NCI-H82 (cell line): ENCODE results near the gene HNRNPA3.
A peak's percentile ranks its signal among the peaks of the same experiment; 100 is the strongest.
"Not testable (repeated sequence)": the region's sequence is repeated elsewhere in the genome, so short reads cannot be mapped to it uniquely, and the experiment has no call there.

Experiments
- DNase-seq: peaks from one replicate; lab custom pipeline; 2025; lab: John Stamatoyannopoulos, UW

HNRNPA3 gene

DNA sequence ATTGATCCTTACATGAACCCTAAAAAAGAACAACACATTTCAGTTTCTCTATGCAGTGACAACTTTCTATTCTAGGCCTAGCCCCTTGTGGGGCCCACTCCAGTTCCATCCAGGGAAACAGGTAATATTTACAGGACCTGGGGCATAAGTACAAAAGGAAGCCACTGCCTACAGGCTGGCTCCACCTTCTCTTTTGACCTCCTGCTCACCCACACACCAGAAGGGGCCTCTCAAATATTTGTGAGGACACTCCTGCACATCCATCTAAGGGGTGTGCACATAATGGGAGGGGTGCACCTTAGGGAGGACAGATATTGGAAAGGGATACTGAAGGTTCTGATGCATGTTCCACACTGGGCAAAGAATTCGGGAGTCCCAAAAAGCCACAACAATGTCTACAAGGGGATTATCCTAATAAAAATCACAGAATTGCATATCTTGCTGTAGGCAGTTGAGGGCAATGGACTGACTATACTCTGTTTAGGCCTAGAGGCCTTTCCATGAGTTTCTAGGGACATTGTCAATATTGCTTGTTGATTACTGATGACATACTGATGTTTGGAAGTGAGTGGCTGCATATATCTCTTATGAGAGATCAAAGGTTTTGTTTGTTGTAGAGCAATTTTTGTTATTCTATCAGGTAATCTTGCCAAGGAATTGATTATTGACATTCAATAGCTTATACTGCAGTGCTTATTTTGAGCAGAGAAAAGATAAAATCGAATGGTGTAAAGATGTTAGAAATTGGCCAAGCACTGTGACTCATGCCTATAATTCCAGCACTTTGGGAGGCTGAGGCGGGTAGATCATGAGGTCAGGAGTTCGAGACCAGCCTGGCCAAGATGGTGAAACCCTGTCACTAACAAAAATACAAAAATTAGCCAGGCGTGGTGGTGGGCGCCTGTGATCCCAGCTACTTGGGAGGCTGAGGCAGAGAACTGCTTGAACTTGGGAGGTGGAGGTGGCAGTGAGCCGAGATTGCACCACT, 23.8 kb upstream of the HNRNPA3 start:
- no peak for DNase-seq

DNA sequence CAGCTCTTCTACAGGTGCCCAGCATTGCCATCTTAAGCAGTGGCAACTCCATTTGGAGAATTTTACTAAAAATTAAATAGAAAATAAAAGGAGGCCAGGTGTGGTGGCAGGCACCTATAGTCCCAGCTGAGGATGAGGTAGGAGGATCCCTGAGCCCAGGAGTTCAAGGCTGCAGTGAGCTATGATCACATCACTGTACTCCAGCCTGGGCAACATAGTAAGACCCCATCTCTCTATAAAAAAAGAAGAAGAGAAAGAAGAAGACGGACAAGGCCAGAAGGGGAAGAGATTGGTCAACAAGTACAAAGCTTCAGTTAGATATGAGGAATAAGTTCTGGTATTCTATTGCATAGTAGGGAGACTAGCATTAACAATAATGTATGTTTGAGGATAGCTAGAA, 21.7 kb upstream of the HNRNPA3 start:
- no peak for DNase-seq

DNA sequence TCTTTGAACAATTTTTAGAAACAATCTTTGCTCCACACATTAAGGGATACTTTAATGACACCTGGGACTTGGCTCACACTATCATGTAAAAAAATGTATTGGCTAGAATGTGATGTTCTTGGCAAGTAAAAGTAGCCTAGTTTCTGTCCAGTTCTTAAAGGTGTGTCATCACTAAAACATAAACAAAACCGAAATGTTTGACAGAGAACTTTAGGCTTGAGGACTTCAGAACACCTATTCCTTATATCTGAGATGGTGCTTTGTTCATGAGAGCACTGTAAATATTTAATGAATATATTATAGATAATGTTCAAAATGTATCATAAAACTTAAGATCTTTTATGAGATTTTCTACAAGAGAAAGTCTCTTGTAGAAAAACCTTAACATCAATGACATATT, 19.8 kb upstream of the HNRNPA3 start:
- no peak for DNase-seq

DNA sequence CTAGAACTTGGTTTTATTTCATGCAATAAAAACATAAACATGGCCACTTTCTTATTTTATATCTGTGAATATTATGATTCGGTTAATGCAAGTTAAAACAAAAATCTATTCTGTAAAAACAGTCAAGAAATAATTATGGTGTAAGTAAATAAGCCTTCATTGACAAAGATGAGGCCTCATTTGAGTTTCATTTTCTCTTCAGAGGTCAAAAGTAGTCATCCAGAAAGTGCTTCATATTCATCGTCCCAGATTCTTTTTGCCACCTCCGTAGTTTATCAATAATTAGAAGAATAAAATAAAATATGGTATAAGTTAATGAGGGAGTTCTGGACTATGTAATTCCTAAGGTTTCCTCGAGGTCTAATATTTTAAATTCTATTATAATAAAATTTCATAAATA, 19.4 kb upstream of the HNRNPA3 start:
- DNase-seq, result no peak

DNA sequence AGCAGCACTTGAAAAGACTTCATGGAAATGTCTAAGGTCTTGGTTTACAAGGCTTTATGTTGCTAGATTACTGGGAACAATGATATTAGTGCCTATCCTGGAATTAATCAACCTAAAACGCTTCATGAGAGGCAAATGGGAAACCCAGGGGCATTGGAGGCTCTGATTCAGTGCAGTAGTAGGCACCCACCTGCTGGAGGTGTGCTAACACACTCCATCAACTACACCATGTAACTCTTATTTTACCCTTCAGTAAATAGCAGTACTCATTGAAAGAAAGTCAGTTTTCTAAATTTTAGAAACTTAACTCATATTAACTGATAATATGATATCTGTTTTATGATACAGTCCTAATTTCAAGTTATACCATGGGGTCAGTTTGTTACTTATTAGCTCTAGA, 17.4 kb upstream of the HNRNPA3 start:
- DNase-seq, result peak; percentile 25

DNA sequence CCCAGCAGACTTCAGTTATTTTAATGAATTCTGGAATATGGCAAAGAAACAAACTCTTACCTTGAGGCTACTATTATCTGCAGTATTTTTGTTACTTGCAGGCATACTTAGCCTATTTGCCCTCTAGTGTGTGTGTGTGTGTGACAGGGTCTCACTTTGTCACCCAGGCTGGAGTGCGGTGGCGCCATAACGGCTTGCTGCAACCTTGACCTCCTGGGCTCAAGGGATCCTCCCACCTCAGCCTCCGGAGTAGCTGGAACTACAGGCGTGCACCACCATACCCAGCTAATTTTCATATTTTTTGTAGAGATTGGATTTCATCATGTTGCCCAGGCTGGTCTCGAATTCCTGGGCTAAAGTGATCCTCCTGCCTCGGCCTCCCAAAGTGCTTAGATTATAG, 12.2 kb upstream of the HNRNPA3 start:
- DNase-seq, result not testable (repeated sequence)

DNA sequence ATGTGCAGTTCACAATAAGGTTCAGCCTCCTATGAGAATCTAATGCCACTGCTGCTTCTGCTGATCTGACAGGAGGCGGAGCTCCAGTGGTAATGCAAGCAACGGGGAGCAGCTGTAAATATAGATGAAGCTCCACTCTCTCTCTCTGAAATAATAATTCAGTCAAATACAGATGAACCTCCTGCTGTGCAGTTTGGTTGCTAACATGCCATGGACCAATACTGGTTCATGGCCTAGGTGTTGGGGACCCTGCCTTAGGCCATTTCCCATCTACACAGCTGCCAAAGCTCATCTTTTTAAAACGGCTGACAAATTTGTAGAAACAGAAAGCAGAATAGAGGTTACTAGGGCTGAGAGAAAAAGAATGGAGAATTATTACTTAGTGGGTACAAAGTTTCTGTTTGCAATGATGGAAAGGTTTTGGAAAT, 10.7 kb upstream of the HNRNPA3 start:
- peak; percentile 34 for DNase-seq

DNA sequence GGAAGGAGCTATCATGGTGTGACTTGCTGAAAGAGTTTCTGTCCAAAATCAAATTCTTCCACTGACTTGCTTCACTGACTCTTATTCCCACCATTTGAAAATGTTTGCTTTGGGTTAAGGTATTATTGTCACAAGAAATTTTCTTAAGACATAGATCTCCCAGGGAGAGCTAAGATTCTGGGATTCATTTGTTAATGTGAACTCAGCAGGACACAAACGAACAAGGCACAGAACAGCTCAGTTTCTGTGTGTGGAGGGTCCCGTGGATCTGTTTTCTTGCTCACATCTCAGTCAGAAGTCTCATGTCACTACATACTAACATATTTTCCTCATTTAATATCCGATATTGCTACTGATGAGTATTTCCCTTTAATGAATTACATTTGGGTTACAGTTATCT, 8.2 kb upstream of the HNRNPA3 start:
- DNase-seq, result no peak

DNA sequence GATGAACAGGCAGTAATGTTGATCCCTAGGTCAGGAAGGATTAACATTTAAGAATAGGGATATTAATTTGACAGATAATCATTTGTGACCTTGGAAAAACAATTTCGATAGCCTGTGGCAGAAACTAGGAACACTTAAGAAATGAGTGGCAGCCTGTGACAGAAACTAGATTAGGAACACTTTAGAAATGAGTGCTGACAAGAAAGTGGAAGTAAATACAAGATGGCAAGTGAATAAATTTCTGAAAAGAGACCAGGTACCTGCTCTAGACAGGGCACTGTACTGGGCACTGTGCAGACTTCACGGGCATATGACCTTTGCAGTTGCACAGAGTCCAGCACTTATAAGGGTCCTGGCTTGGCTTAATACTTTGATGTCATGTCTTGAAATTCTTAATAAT, 5.5 kb upstream of the HNRNPA3 start:
- DNase-seq, result peak; percentile 38

DNA sequence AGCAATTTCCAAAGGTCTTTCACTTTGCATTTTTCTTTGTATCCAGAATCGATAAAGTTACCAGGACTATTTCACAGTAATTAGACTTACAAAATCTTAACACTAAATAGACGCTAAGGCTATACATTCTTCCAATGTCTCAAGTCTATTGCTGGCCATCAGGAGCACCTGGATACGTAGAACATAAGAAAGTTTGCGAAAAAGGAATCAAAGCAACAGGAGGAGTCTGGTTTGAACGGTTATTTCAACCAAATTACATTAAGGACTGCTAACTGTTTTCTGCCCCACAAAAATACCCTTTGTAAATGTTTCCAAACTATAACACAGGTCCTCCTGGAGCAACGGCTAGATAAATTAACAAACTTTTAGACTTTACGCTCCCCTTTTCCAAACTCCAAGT, 1.4 kb upstream of the HNRNPA3 start:
- no peak for DNase-seq

DNA sequence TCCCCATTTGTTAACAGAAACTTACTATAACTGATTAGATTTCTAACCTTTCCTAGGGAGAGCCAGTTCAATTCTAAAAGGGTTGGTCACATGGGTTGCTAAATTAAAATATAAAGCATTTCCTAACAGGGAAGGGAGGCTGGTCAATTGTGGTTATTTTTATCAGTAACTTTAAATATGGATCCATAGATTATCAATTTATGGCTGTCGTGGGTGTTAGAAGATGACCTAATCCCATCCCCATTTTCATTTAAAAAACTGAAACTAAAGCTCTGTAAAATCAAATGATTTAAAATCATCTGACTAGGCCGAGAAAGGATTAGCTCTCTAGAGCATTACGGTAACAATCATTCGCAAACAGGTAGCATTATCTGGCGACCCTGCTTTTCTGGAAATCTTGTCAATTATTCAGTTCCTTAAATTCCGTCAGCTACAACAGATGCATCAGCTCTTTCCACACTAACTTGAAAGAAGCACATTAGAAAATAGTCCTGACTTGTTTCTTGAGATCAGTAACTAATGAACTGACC, 953 bp upstream of the HNRNPA3 start:
- DNase-seq, result peak; percentile 44

DNA sequence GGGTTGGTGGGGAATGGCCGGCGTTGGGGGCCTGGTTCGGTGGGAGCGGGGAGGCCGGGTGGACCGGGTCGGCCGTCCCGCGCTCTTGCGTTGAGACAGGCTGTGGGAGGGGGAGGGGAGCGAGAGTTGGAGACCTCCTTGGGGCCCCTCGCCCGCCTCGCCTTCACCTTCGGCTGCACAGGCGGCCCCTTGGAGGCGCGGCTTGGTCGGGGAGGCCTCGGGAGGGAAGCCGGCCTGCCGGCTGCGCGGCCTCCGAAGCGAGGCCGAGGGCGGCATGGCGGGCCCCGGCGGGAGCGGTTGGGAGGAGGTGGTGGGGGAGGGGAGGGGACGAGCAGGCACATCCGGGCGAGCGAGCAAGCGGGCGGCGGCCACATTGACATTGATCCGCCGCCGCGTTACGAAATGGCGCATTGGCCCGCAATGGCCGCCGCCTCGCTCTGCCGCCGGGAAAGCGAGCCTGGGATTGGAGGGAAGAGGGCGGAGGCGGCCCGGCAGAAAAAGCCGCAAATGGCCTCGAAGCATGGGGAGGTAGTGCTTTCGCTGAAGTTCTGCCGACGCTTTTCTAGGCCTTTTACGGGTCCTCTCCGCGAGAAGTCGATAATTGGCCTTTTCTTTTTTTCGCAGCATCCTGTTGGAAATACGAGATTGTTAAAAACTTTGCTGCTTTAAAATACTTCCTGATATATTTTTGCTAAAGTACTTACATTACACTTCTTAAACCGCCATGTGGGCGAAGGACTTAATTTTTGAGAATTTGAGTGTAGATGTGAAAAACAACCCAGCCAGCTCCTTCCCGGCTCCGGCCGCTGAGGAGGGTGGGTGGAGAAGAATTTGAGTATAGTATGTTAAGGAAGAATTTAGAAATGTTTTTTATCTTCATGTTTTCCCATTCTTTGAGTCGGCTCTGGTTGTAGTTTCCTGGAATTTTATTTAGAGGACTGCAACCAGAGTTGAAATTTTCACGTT, 580 bp downstream of the HNRNPA3 start:
- DNase-seq, result peak; percentile 94

DNA sequence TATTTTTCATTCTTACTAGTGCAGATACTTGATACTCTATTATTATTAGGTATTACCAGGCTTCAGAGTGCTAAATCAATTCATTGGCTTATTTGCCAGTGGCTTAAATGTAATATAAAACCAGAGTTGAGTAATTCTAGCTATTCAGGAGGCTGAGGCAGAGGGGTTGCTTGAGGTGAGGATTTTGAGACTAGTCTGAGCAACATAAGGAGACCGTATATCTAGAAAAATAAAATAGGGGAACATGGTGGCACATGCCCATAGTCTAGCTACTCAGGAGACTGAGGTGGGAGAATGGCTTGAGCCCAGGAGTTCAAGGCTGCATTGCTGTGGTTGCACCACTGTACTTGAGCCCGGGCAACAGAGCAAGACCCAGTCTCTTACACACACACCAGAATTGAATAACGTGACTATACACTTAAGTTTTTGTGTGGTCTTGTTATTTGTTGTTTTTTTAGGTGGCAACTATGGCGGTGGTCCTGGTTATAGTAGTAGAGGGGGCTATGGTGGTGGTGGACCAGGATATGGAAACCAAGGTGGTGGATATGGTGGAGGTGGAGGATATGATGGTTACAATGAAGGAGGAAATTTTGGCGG, 4.8 kb downstream of the HNRNPA3 start:
- DNase-seq, result peak; percentile 33

DNA sequence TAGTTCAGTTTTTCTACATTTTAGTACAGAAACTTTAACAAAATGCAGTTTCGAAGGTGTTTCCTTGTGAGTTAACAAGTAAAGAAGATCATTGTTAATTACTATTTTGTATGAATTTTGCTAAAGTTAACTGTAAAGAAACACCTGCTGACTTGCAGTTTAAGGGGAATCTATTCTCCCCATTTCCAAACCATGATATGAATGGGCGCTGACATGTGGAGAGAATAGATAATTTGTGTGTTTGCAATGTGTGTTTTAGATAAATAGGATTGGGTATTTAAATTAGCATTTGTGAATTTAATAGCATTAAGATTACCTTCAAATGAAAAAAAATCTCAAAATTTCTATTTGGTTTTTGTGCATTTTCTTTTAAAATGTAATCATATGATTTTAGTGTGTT, 7.2 kb downstream of the HNRNPA3 start:
- DNase-seq, result not testable (repeated sequence)

DNA sequence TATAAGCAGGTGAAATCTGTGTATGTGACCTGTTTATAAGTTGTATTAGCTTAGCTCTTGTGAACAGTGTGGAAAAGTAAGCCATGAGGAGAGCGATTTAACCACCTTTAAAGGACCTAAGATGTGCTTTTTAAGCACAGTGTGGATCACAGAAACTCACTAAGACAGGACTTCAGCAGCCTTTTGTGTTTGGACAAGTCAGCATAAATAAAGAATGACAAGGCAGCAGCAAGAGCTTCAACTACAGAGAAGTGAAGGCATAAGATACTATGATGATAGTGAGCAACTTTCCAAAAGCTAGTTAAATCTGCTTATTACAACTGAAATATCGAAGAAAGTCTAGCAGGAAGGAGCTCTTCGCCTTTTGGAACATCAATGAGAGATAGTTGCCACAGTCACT, 8.9 kb downstream of the HNRNPA3 start:
- DNase-seq, result no peak

DNA sequence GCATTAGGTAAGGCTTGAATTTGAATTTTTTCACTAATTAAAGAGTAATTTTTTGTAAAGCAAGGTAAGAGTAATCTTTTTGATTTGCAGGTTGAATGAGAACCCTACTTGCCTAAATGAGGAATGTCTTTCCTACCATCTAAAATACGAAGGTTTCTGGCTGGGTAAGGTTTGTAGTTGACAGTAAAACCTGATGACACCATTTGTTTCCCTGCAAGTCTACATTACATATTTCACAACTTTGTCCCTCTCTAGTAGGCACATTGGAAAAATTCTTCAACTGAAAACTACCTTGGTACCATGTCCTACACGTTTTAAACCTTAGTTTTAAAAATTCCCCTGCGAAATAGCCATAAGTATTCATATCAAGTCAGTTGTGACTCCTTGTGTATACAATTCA, 9.4 kb downstream of the HNRNPA3 start:
- DNase-seq, result no peak

DNA sequence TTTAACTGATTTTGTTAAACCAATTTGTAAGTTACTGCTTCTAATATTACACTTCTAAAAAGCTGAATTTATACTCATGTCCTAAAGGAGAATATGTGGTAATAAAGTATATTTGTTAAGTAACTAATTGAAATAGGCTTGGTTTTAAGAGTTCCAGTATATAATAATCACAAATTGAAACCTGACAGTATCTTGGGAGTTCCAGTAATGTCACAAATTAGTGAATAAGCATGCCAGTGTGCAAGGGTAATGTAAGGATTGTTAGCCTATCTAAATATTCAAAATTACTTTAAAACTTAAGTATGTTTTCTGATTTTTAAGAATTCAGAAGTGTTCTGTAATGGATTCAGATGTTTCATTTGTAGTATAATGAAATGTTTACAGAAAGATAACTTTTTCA, 10.8 kb downstream of the HNRNPA3 start:
- DNase-seq, result not testable (repeated sequence)

DNA sequence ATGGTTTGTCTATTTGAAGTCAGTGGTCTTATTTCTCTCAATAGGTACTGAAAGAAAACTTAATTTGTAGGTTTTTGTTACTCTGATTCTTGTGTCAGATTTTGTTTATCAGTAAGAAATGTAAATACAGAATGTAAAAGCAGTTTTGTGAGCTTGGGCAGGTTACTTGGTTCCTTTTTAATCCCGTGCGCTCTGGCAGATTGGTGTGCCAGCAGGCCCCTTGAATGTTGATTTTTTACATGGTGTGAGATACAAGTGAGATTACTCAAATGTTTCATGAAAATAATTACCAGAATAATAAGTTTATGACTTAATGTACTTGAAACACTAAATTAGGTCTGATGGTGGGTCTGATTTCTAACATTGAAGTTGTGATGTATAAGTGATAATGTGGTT, 13.4 kb downstream of the HNRNPA3 start:
- no peak for DNase-seq

DNA sequence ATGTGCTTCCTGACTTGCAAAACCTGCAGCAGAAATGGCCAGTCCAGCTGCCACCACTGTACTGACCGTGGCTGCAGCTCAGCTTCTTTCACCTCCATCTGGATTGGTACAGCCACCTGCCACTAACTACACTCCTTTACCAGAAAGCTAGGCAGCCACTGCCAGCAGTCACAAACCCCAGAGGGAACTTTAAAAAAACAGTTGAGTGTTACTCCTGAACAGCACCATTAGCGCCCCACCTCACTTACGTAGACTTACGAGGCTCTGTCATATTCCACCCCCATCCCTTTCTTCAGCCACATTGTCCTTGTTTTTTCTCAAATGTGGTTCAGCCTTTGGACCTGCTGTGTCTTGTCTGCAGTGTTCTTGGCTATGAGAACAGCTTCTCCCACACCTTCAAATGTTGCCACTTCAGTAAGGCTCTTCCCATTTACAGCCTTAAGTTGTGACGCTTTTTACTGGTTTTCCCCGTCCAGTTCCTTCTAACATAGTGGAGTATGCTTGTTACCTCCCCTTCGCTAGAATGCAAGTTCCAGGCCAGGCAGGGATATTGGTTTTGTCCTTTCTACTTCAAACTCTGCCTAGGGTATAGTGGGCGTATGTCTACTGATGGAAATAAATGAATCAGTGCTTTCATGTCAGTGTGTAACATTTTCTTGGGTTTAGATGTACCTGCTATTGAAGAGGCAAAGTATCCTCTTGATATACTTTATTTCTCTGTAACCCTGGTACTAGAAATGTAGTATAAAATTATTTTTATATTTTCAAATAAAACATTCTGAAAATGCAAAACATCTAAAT, 17.0 kb downstream of the HNRNPA3 start:
- peak; percentile 26 for DNase-seq

DNA sequence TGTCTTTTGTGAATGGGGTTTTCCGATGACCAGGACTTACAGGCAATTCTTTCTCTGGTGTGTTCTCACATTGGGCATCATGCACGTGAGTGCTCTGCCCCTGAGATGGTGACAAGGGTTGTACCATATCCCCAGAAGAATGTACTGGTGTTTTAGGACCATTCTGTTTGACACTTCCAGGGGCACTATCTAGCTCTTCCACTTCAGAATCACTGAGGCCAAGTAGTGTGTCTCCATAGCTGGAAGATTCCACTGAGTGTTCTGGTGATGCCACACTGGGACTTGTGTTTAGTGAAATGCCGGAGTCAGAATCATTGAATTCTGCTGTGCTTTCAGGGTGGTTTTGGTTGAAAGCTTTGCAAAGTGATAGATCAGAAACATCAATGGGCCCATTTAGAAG, 18.7 kb downstream of the HNRNPA3 start:
- no peak for DNase-seq

DNA sequence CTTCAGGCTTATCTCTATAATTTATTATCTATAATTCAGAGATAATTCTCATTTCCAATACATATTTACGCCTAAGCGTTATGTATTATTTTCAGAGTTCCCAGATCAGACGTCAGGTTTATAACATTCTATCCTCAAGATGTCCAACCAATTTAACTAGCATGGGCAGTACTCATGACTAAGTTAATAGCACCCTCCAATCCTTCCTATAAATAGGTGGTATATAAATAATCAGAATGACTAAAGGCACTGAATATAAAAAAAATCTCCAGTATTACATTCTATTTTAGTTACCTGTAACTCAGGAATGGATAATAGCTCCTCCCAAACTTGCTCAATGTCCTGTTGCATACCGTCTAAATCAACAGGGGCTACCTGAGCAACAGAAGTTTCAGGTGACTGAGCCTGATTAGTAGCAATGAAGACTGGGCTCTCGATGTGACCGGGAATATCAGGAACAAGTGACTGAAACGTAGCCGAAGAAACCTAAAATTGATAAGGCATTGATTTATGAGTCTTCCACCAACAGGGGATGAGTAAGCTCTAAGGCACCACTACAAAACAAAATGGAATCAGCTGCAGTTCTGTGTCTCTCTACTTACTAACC, 19.6 kb downstream of the HNRNPA3 start:
- no peak for DNase-seq
